Smooth muscle cell of the brain vasculature (primary cell): ENCODE measurements around the gene LHX4.

ENCODE experiments used
- DNase-seq: peaks from one replicate; pipeline ENCODE4 v3.0.0-alpha.2; 2012; ENCODE audit warnings: low read depth, low spot score

LHX4 gene

GRCh38 chr1:180227861-180228647 is 2.0 kb upstream of the LHX4 start:
- DNase-seq = no peak

DNA sequence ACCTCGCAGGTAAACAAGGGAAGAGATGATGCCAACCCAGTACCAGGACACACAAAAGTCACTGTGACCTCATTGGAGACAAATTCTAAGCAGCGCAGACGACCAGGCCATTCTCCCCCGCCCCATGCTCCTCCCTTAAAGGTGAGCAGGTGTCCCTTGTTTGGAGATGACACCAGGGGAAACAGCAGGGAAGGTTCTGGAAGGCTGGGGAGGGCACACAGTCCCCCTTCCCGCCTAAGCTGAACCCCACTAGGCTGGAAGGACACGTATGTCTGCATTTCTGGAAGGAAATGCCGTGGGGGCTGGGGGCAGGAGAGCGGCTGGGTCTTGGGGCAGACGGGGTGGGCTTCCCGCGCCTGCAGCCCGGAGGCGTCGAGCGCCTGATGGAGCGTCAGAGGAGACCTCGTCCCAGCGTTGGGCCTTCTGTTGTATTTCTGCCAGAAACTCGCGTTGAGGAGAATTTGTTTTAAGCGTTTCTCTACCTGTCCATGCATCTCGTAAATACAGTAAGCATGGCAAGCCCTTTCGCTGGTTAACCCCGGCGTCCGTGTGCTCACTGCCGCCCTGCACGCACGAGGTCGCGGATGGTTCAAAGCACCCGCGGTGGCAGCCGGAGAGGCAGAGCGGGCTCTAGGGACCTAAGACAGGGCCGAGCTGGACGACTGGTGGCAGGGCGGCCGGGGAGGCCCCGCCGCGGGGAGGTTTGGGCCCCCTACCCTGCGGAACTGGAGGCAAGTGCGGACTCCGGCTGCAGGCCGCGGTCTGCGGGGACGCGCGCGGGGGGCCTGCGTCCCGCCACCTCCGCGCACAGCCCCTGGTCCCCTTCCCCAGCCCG is 1.2 kb upstream of the LHX4 start:
- DNase-seq = no peak

DNA sequence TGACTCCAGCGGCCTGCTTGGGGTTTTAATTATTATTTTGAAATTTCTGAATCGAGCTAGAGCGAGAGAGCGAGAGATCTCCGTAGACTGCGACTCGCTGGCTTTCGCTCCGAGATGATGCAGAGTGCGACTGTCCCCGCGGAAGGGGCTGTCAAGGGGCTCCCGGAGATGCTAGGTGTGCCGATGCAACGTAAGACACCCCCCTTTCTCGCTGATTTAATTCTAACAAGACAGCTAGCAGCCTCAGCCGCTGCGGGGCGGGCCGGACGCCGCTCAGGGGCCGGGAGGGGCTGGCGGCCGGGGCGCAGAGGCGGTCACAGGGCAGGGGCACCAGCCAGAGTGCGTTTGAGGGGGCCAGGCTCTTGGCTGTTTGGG is 339 bp downstream of the LHX4 start:
- DNase-seq = no peak

DNA sequence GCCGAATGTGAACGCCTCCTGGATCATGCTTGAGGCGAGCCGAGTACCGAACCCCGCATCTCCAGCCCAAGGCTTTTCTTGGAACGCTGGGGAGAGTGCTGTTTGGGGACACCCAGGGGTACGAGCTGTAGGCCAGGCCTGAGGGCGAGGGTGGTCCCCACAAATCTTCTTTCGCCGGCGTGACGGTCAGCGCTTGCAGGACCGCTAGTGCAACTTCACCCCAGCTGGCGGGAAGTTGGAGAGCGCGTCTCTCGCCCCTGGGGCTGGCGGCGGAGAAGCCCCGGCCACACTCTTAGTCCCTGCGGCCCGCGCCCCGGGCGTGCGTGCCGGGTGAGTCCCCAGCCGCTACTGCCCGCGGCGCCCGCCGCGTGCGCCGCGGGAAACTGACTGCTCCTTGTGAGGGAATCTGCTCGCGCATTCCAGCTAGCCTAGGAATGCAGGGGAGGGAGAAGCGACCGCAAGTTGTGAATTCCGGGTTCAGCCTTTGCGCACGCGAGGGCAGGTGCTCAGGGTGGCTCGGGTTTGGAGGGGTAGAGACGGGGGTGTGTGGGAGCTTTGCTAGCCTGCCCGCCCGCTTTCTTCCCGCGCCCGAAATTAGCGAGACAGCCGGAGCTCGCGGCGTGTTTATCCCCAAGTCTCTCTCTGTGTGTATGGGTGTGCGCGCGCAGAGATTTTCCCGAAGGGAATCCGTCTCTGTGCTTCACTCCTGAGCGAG is 884 bp downstream of the LHX4 start:
- no peak for DNase-seq

GRCh38 chr1:180231506-180231921 is 1.4 kb downstream of the LHX4 start:
- no peak for DNase-seq

- no peak for DNase-seq
These were observed 1.9 kb downstream of the LHX4 start for GRCh38 chr1:180231936-180232335.

DNA sequence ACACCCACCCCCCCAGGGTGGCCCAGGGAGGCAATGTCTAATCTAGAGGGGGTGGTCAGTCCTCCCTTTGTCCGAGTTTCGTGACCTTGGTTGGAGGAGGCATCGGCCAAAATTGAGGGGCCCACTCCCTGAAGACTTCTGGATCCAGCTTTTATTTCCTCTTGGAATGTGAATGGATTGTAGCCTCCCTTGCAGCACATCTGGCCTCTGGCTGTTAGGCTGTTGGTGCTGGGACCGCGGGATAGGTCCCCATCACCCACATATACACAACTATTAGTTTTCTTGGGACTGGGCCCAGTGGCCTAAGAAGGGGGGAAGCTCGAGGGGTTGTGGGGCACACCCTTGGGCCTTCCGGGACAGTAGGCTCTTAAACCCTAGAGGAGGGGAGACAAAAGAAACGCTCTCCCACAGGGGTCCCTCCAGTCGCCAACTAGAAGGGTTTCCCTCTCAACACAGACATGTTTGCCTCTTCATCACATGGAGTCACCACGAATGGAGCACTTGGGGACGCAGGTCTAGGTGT is 2.5 kb downstream of the LHX4 start:
- DNase-seq = no peak

- DNase-seq = no peak
These were observed 3.3 kb downstream of the LHX4 start for GRCh38 chr1:180233191-180234011.

DNA sequence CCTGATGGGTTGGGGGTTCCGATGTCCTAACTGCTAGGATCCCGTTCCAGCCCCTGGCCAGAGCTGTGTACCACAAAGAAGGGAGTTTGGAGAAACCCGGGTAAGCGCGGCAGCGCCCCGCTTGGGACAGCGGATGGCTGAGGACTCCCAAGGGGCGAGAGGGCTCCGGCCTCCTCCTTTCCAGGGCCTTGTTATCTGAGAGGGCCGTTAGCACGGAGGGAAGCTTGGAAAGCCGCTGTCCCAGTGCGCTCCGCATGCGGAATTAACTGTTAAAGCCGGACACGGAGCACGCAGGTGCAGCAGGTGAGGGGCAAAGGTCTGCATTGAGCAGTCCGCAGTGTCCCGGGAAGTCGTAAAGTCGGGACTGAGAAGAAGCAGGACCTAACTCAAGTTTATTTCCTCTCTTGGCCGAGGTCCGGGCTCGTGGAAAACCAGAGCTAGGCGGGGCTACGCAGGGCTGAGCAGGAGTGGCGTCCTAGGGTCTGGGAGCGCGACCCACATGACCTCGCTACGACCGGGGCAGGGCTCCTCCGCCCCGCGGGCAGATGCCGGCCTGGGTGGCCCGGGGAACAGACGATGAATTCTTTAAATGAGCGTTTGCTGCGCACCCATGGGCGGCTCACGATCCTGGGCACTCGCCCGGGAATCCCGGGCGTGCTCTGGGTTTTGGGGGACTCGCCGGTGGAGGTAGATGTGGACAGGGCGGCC is 4.5 kb downstream of the LHX4 start:
- no peak for DNase-seq

- DNase-seq = no peak
These were observed 5.0 kb downstream of the LHX4 start for GRCh38 chr1:180235077-180235501.

DNA sequence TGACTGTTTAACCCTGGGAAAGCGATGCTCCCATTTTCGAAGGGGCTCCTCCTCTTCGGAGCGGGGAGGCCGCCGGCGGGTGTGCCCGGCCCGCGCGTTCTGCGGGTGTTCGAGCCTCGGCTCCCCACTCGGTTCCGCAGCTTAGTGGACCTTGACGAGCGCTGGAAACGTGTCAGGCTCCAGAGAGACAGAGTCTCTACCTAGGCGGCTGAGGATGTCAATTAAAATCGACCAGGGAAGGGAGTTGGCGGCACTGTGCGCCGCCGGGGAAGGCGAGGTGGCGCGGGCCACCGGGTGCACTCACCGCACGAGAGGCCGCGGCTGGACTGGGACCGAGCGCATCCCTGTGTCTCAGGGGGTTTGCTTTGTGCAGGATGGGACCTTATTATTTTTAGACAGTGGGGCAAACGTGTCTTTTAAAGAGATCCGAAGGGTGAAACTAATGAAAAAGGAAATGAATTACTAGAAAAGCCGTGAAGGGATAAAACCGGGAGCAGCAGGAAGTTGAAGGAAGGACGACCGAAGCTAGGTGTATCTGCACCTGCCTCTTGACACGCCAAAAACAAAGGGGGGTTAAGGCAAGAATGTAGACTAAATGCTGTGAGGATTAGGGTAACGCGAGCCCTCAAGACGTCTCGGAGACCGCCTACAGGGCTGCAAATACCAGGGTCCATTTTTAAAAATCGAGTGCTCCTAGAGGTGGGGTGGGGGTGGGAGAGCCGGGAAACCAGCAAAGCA is 5.6 kb downstream of the LHX4 start:
- DNase-seq = no peak

DNA sequence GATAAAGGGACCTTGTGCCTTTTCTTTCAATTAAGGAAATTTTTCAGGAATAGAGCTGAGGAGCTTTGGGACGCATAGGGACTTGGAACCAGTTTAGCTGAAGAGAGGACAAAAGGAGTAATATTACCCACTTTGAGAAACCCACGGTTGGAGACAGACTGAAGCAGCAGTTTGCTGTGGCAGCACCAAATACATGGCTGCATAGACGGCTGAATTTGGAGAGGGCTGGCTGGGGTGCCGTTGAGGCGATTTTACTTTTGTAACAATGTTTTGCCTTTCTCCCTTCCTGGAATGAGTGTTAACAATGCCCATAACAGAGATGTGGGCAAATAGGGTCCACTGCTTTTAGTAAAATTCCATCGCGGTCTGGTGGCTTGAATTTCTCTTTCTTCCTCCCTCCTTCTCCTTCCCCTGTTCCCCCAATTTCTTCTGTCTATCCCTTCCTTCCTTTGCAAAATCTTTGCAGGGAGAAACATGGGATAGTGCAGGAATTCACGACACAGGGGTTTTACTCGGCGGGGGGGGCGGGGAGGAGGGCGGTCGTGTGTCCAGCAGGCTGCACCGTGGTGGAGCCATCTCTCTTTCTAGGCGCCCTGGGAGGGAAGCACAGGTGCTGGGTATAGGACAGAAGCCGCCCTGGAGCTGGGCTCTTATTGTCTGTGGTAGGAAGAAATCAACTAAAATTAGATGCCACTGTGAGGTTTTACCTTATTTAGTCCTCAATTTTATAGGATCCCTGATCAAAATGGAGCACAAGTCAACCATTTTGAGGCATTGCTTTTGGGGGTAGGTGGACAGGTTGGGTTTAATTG is 6.8 kb downstream of the LHX4 start:
- DNase-seq = no peak

- DNase-seq = no peak
These were observed 7.9 kb downstream of the LHX4 start for GRCh38 chr1:180237869-180238476.

GRCh38 chr1:180238675-180239074 is 8.6 kb downstream of the LHX4 start:
- no peak for DNase-seq

GRCh38 chr1:180239145-180240096 is 9.4 kb downstream of the LHX4 start:
- DNase-seq = no peak

GRCh38 chr1:180241716-180242544 is 11.9 kb downstream of the LHX4 start:
- DNase-seq = no peak
